Measurements from ENCODE around the gene PLEKHG4B. TPM values are rescaled to one million over a fixed set of nuclear protein-coding genes. Genes with fewer than 3 reads are reported as not detected.

Gene PLEKHG4B
- total RNA-seq, 2 donors from 2014 or later, result 8.9 to 14.4 TPM

GRCh38 chr5:201672-202071 is 109.7 kb downstream of the PLEKHG4B start:
- H3K36me3 ChIP-seq, result no peaks in the 10 kb centered on the region
- H3K4me1 ChIP-seq (replicated peaks), result no peaks in the 10 kb centered on the region
- H3K27ac ChIP-seq, result no peak overlapping the region
- no peak for DNase-seq (ENCODE audit: low spot score)
- WGBS, result 92% methylated on average over 8 of the region's 8 CpGs
- intact Hi-C loops (cut with DNase I), result no loop called here
- TF ChIP-seq POLR2A (IDR thresholded peaks at IDR 0.05) (no peak), POLR2AphosphoS5 (IDR thresholded peaks at IDR 0.05) (no peak), CTCF (IDR thresholded peaks at IDR 0.05) (no peak)
- H3K9me3 ChIP-seq, result no peaks in the 10 kb centered on the region
- H3K4me3 ChIP-seq, result no peak overlapping the region
- no peaks in the 10 kb centered on the region for H3K27me3 ChIP-seq (replicated peaks; ENCODE audit: insufficient read depth)

- DNase-seq (ENCODE audit: low spot score), result no peak
- H3K27me3 ChIP-seq (replicated peaks; ENCODE audit: insufficient read depth), result no peaks in the 10 kb centered on the region
- no peak overlapping the region for H3K4me3 ChIP-seq
- no peaks in the 10 kb centered on the region for H3K4me1 ChIP-seq (replicated peaks)
- TF ChIP-seq CTCF (IDR thresholded peaks at IDR 0.05) (no peak), POLR2AphosphoS5 (IDR thresholded peaks at IDR 0.05) (no peak)
- no peaks in the 10 kb centered on the region for H3K9me3 ChIP-seq
- no peaks in the 10 kb centered on the region for H3K36me3 ChIP-seq
- intact Hi-C loops (cut with DNase I), result no loop called here
- 94% methylated on average over 26 of the region's 26 CpGs for WGBS
- no peak overlapping the region for H3K27ac ChIP-seq
Observed at GRCh38 chr5:203246-203930, 111.4 kb downstream of the PLEKHG4B start.

- TF ChIP-seq POLR2A (IDR thresholded peaks at IDR 0.05) (no peak), POLR2AphosphoS5 (IDR thresholded peaks at IDR 0.05) (no peak), CTCF (IDR thresholded peaks at IDR 0.05) (no peak)
- no peaks in the 10 kb centered on the region for H3K36me3 ChIP-seq
- H3K9me3 ChIP-seq, result no peaks in the 10 kb centered on the region
- 94% methylated on average over 6 of the region's 6 CpGs for WGBS
- intact Hi-C loops (cut with DNase I), result no loop called here
- H3K27me3 ChIP-seq (replicated peaks; ENCODE audit: insufficient read depth), result no peaks in the 10 kb centered on the region
- H3K4me1 ChIP-seq (replicated peaks), result no peaks in the 10 kb centered on the region
- no peak for DNase-seq (ENCODE audit: low spot score)
- no peak overlapping the region for H3K4me3 ChIP-seq
- H3K27ac ChIP-seq, result no peak overlapping the region
Observed at GRCh38 chr5:204001-204400, 112.0 kb downstream of the PLEKHG4B start.

GRCh38 chr5:204462-204861 is 112.5 kb downstream of the PLEKHG4B start:
- Histone ChIP-seq H3K4me1 (replicated peaks) (no peaks in the 10 kb centered on the region), H3K9me3 (no peaks in the 10 kb centered on the region), H3K36me3 (no peaks in the 10 kb centered on the region), H3K4me3 (no peak overlapping the region), H3K27ac (no peak overlapping the region), H3K27me3 (replicated peaks; ENCODE audit: insufficient read depth) (no peaks in the 10 kb centered on the region)
- TF ChIP-seq POLR2A (IDR thresholded peaks at IDR 0.05), result no peak
- no peak for TF ChIP-seq CTCF (IDR thresholded peaks at IDR 0.05)
- TF ChIP-seq POLR2AphosphoS5 (IDR thresholded peaks at IDR 0.05), result no peak
- DNase-seq (ENCODE audit: low spot score), result no peak
- intact Hi-C loops (cut with DNase I), result no loop called here

GRCh38 chr5:204966-205670 is 113.2 kb downstream of the PLEKHG4B start:
- TF ChIP-seq POLR2AphosphoS5 (IDR thresholded peaks at IDR 0.05) (no peak), CTCF (IDR thresholded peaks at IDR 0.05) (no peak), POLR2A (IDR thresholded peaks at IDR 0.05) (no peak)
- 98% methylated on average over 30 of the region's 30 CpGs for WGBS
- Histone ChIP-seq H3K9me3 (no peaks in the 10 kb centered on the region), H3K27ac (no peak overlapping the region), H3K27me3 (replicated peaks; ENCODE audit: insufficient read depth) (no peaks in the 10 kb centered on the region), H3K4me1 (replicated peaks) (no peaks in the 10 kb centered on the region), H3K36me3 (no peaks in the 10 kb centered on the region), H3K4me3 (no peak overlapping the region)
- DNase-seq (ENCODE audit: low spot score), result no peak
- intact Hi-C loops (cut with DNase I), result no loop called here
